ENCODE data around the gene FIZ1.

FIZ1 gene

DNA sequence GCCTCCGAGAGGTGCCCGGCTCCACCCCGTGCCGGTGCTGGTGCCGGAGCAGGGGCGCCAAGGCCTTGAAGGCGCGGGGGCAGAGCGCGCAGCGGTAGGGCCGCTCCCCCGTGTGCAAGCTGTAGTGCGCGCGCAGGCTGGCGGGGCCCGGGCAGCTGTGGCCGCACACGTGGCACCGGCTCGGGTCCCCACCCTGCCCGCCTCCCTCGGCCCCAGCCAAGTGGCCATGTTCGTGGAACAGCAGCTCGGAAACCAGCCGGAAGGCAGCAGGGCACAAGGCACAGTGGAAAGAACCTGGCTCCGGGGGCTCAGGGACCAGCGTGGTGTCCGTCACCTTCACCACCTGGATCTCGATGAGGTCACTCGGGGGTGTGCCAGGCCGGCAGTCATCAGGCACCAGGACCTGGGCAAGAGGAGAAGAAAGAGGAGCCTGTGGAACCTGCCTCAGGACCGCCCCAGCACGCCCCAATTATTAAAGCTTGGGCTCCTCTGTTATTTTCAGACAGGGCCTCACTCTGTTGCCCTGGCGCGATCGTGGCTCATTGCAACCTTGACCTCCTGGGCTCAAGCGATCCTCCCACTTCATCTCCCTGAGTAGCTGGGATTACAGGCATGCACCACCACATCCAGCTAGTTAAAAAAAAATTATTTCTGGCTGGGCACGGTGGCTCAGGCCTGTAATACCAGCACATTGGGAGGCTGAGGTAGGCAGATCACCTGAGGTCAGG is 23.1 kb upstream of the FIZ1 start:
- Mint-ChIP-seq H3K36me3 (peaks cover 11% of the 10 kb centered on the region), H3K4me1 (peaks cover 17% of the 10 kb centered on the region), H3K27me3 (no peaks in the 10 kb centered on the region), H3K9me3 (no peaks in the 10 kb centered on the region), H3K27ac (no peak overlapping the region), H3K4me3 (no peak overlapping the region)
- peak; percentile 29 for ATAC-seq

GRCh38 chr19:55621673-55622231 is 22.4 kb upstream of the FIZ1 start:
- Mint-ChIP-seq H3K27ac (no peak overlapping the region), H3K27me3 (no peaks in the 10 kb centered on the region), H3K9me3 (no peaks in the 10 kb centered on the region), H3K4me3 (no peak overlapping the region), H3K4me1 (peaks cover 17% of the 10 kb centered on the region), H3K36me3 (peaks cover 17% of the 10 kb centered on the region)
- no peak for ATAC-seq

DNA sequence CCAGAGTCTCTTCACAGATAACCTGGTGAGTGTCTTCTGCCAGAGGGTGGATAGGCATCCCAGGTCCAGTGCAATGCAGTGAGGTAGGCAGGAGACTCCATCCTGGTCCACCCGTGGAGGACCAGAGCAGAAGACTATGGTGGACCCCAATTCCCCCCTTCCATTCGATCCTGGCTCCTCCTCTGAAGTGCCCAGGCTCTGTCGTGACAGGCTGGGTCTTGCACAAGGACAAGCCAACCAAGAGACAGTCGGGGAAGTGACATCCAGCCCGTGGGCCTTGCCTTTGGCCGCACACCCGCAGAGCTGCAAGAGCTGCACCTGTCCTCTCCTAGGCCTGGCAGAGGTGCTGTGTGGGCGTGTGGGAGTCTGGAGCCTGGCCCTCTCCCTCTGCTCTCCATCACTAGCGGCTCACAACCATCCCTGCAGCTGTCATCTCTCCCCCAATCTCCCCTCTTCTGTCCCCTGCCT is 21.9 kb upstream of the FIZ1 start:
- no peaks in the 10 kb centered on the region for H3K9me3 Mint-ChIP-seq
- H3K27me3 Mint-ChIP-seq, result no peaks in the 10 kb centered on the region
- no peak overlapping the region for H3K27ac Mint-ChIP-seq
- H3K4me1 Mint-ChIP-seq, result peaks cover 17% of the 10 kb centered on the region
- no peak overlapping the region for H3K4me3 Mint-ChIP-seq
- ATAC-seq, result no peak
- H3K36me3 Mint-ChIP-seq, result peaks cover 21% of the 10 kb centered on the region

GRCh38 chr19:55620410-55621204 is 21.3 kb upstream of the FIZ1 start:
- no peak for ATAC-seq
- Mint-ChIP-seq H3K27me3 (no peaks in the 10 kb centered on the region), H3K9me3 (no peaks in the 10 kb centered on the region), H3K4me3 (no peak overlapping the region), H3K4me1 (peaks cover 17% of the 10 kb centered on the region), H3K27ac (no peak overlapping the region), H3K36me3 (peaks cover 21% of the 10 kb centered on the region)

- H3K36me3 Mint-ChIP-seq, result peaks cover 25% of the 10 kb centered on the region
- no peaks in the 10 kb centered on the region for H3K27me3 Mint-ChIP-seq
- H3K27ac Mint-ChIP-seq, result no peak overlapping the region
- peaks cover 10% of the 10 kb centered on the region for H3K4me1 Mint-ChIP-seq
- H3K9me3 Mint-ChIP-seq, result no peaks in the 10 kb centered on the region
- H3K4me3 Mint-ChIP-seq, result no peak overlapping the region
- ATAC-seq, result no peak
Measured at GRCh38 chr19:55619286-55619685, 20.0 kb upstream of the FIZ1 start.

- Mint-ChIP-seq H3K4me1 (peaks cover 3% of the 10 kb centered on the region), H3K4me3 (no peak overlapping the region), H3K9me3 (no peaks in the 10 kb centered on the region), H3K36me3 (peaks cover 34% of the 10 kb centered on the region), H3K27me3 (no peaks in the 10 kb centered on the region), H3K27ac (no peak overlapping the region)
- no peak for ATAC-seq
Measured at GRCh38 chr19:55618426-55618825, 19.1 kb upstream of the FIZ1 start.

DNA sequence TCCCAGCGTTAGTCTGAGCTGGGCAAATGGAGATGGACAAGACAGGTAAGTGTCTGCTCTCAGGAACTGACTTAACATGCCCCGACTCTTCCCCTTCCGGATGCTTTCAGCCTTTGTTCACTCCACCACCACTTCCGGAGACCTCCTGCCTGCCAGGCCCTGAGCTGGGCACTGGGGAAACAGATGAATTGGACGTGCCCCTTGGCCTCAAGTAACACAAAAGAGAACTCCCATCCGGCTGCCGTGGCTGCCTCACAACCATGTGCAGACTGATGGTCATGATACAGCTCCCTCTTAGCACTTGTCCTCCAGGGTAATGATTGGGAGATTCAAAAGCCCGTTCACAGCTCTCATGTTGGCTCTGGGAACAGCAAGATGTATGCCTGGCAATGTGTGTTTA is 18.1 kb upstream of the FIZ1 start:
- Mint-ChIP-seq H3K4me1 (peaks cover 9% of the 10 kb centered on the region), H3K27me3 (no peaks in the 10 kb centered on the region), H3K27ac (no peak overlapping the region), H3K4me3 (no peak overlapping the region), H3K9me3 (no peaks in the 10 kb centered on the region), H3K36me3 (peaks cover 42% of the 10 kb centered on the region)
- no peak for ATAC-seq

GRCh38 chr19:55616395-55616875 is 17.1 kb upstream of the FIZ1 start:
- Mint-ChIP-seq H3K4me1 (peaks cover 19% of the 10 kb centered on the region), H3K9me3 (no peaks in the 10 kb centered on the region), H3K36me3 (peaks cover 42% of the 10 kb centered on the region), H3K27me3 (no peaks in the 10 kb centered on the region), H3K4me3 (no peak overlapping the region), H3K27ac (no peak overlapping the region)
- no peak for ATAC-seq

- no peaks in the 10 kb centered on the region for H3K9me3 Mint-ChIP-seq
- peaks cover 25% of the 10 kb centered on the region for H3K4me1 Mint-ChIP-seq
- no peak for ATAC-seq
- H3K27me3 Mint-ChIP-seq, result no peaks in the 10 kb centered on the region
- H3K36me3 Mint-ChIP-seq, result peaks cover 41% of the 10 kb centered on the region
- no peak overlapping the region for H3K27ac Mint-ChIP-seq
- H3K4me3 Mint-ChIP-seq, result no peak overlapping the region
Measured at GRCh38 chr19:55615543-55616394, 16.5 kb upstream of the FIZ1 start.

GRCh38 chr19:55614711-55615542 is 15.6 kb upstream of the FIZ1 start:
- H3K36me3 Mint-ChIP-seq, result peaks cover 46% of the 10 kb centered on the region
- ATAC-seq, result peak; percentile 58
- H3K27ac Mint-ChIP-seq, result no peak overlapping the region
- no peaks in the 10 kb centered on the region for H3K9me3 Mint-ChIP-seq
- no peak overlapping the region for H3K4me3 Mint-ChIP-seq
- H3K27me3 Mint-ChIP-seq, result no peaks in the 10 kb centered on the region
- H3K4me1 Mint-ChIP-seq, result peaks cover 32% of the 10 kb centered on the region

DNA sequence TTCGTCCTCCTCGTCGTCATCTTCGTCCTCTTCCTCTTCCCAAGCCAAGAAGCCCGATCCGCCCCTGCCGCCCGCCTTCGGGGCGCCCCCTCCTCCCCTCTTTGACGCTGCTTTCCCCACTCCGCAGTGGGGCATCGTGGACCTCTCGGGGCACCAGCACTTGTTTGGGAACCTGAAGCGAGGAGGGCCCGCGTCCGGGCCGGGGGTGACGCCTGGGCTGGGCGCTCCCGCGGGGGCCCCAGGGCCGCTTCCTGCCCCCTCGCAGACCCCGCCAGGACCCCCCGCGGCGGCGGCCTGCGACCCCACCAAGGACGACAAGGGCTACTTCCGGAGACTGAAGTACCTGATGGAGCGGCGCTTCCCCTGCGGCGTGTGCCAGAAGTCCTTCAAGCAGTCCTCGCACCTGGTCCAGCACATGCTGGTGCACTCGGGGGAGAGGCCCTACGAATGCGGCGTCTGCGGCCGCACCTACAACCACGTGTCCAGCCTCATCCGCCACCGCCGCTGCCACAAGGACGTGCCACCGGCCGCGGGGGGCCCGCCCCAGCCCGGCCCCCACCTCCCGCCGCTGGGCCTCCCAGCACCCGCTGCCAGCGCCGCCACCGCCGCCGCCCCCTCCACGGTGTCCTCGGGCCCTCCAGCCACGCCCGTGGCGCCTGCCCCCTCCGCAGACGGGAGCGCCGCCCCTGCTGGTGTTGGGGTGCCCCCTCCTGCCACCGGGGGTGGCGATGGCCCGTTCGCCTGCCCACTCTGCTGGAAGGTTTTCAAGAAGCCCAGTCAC is 14.8 kb upstream of the FIZ1 start:
- peaks cover 54% of the 10 kb centered on the region for H3K36me3 Mint-ChIP-seq
- H3K27me3 Mint-ChIP-seq, result no peaks in the 10 kb centered on the region
- H3K27ac Mint-ChIP-seq, result no peak overlapping the region
- H3K9me3 Mint-ChIP-seq, result no peaks in the 10 kb centered on the region
- no peak overlapping the region for H3K4me3 Mint-ChIP-seq
- peak; percentile 57 for ATAC-seq
- H3K4me1 Mint-ChIP-seq, result peaks cover 36% of the 10 kb centered on the region

- Mint-ChIP-seq H3K4me1 (peaks cover 40% of the 10 kb centered on the region), H3K9me3 (no peaks in the 10 kb centered on the region), H3K36me3 (peaks cover 54% of the 10 kb centered on the region), H3K4me3 (no peak overlapping the region), H3K27ac (no peak overlapping the region), H3K27me3 (no peaks in the 10 kb centered on the region)
- no peak for ATAC-seq
Measured at GRCh38 chr19:55613396-55613795, 14.1 kb upstream of the FIZ1 start.

DNA sequence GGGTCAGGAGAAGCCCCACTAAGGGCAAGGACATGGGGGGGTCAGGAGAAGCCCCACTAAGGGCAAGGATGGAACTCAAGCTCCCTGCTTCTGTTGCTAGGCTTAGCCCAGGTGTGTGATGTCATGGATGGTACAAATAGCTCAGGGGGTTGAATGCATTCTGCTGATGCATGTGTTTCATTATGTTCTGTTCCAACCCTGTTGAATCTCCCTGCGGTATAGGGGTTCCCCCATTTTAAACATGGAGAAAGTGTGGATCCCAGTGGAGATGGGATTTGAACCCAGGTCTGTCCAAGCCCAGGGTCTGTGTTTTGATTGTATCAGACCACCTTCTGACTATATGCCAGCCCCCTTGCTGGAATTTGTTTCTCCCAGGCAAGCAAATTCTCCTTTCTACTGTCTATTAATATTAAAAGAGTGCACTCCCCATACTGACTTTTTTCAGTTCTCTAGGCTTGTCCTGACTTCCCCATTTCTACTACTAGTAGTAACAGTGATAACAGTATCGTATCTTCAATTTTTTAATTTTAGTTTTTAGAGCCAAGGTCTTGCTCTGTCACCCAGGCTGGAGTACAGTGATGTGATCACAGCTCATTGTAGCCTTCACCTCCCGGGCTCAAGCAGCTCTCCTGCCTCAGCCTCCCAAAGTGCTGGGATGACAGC is 12.8 kb upstream of the FIZ1 start:
- Mint-ChIP-seq H3K36me3 (peaks cover 55% of the 10 kb centered on the region), H3K9me3 (no peaks in the 10 kb centered on the region), H3K27ac (peak overlapping the region; percentile 67), H3K4me3 (peak overlapping the region; percentile 57), H3K27me3 (no peaks in the 10 kb centered on the region), H3K4me1 (peaks cover 53% of the 10 kb centered on the region)
- ATAC-seq, result peak; percentile 52
